Kidney epithelial cell (primary cell): Measurements from ENCODE around the gene GPR17. TPM values are rescaled to one million over a fixed set of nuclear protein-coding genes. Genes with fewer than 3 reads are reported as not detected.

ENCODE experiments used
- DNase-seq: peaks from one replicate; pipeline ENCODE4 v3.0.0-alpha.2; 2010; ENCODE audit warnings: low read depth
- H3K27me3 ChIP-seq: 2 replicates; pipeline ENCODE4 v1.6.0; 2011; ENCODE audit warnings: low read length; ENCODE audit not compliant: control insufficient read depth, insufficient read depth
- H3K36me3 ChIP-seq: 2 replicates; pipeline ENCODE4 v1.5.1; 2011; ENCODE audit warnings: low read length; ENCODE audit not compliant: control insufficient read depth, insufficient read depth
- H3K4me3 ChIP-seq: 2 replicates; pipeline ENCODE4 v1.5.1; 2011; ENCODE audit warnings: low read depth, mild to moderate bottlenecking, control low read depth, low read length
- total RNA-seq: library from RNA; depleted of rRNA; stranded (reverse); fragments of >200 nt; gene quantifications from 2 replicates; pipeline ENCODE4 v1.2.3, GENCODE V29; 2015
- TF ChIP-seq, protein P1 (sequence below): IDR thresholded peaks from 2 replicates; pipeline ENCODE4 v1.5.1; 2011; ENCODE audit warnings: mild to moderate bottlenecking, moderate library complexity, low read length, control low read depth, inconsistent platforms; ENCODE audit not compliant: insufficient read depth, poor library complexity, severe bottlenecking

Gene GPR17
- total RNA-seq, 1 donor from 2014 or later: not detected

DNA sequence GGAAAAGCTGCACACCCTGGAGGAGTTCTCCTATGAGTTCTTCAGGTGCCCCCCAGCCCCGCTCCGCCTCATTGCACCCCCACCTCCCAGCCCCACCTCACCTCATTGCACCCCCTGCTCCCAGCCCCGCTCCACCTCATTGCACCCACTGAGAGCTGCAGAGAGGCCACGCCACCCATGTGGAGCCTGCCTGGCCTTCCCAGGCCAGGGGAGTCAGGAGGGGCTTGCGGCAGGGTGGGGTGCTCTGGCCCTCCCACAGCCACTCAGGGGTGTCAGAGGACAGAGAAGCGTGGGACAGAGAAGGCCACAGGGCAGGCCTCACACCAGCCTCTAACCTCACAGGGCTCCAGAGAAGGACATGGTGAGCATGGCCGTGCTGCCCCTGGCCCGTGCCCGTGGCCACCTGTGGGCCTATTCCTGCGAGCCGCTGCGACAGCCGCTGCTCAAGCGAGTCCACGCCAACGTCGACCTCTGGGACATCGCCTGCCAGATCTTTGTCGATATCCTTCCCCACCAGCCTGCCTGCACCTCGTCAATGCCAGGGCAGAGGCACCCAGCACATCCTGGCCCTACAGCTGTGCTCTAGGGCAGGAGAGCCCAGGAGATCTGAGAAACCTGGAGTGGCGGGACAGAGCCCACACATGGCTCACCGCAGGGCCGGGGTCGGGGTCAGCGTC lies 15.0 kb upstream of the GPR17 start:
- Histone ChIP-seq H3K4me3 (no peak overlapping the region), H3K36me3 (no peaks in the 10 kb centered on the region), H3K27me3 (no peaks in the 10 kb centered on the region)
- DNase-seq: no peak
- TF ChIP-seq, protein P1, sequence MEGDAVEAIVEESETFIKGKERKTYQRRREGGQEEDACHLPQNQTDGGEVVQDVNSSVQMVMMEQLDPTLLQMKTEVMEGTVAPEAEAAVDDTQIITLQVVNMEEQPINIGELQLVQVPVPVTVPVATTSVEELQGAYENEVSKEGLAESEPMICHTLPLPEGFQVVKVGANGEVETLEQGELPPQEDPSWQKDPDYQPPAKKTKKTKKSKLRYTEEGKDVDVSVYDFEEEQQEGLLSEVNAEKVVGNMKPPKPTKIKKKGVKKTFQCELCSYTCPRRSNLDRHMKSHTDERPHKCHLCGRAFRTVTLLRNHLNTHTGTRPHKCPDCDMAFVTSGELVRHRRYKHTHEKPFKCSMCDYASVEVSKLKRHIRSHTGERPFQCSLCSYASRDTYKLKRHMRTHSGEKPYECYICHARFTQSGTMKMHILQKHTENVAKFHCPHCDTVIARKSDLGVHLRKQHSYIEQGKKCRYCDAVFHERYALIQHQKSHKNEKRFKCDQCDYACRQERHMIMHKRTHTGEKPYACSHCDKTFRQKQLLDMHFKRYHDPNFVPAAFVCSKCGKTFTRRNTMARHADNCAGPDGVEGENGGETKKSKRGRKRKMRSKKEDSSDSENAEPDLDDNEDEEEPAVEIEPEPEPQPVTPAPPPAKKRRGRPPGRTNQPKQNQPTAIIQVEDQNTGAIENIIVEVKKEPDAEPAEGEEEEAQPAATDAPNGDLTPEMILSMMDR: no peak

DNA sequence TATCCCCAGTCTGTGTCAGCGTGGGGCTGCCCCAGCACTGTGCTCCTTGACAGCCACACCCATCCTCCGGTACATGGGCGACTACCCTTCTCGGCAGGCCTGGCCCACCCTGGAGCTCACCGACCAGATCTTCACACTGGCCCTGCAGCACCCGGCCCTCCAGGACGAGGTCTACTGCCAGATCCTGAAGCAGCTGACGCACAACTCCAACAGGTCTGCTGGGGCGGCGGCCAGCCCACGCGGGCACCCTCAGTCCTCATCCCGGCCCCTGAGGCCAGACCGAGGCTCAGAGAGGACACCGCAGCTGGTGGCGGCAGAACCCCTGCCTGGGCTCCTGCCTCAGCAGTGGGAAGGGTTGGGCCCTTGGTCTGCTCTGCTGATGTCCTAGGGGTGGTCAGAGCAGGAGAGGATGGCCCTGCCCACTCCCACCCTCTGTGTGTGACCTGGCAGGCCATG lies 14.4 kb upstream of the GPR17 start:
- Histone ChIP-seq H3K4me3 (no peak overlapping the region), H3K36me3 (no peaks in the 10 kb centered on the region), H3K27me3 (no peaks in the 10 kb centered on the region)
- TF ChIP-seq, protein P1: no peak
- DNase-seq: no peak

DNA sequence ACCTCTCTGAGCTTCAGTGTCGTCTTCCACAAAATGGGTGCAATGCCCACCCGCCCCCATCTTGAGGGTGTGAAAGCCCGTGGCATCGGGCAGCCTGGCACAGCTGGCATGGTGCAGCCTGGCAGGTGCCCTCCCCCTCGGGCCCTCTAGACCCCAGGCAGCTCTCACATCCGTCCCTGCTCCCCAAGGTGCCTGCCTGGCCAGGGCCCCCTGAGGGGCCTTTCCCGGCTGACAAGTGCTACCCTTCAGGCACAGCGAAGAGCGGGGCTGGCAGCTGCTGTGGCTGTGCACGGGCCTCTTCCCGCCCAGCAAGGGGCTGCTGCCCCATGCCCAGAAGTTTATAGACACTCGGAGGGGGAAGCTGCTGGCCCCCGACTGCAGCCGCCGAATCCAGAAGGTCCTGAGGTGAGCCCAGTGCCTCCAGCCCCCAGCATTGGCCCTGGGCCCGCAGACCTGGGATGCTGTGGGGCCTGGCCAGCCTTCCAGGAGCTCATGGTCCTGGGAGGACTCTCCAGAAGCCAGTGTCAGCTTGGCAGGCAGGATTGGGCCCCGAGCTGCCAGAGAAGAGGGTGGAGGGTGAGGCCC lies 13.9 kb upstream of the GPR17 start:
- no peaks in the 10 kb centered on the region for H3K36me3 ChIP-seq
- TF ChIP-seq, protein P1: no peak
- no peak for DNase-seq
- H3K4me3 ChIP-seq: no peak overlapping the region
- no peaks in the 10 kb centered on the region for H3K27me3 ChIP-seq

DNA sequence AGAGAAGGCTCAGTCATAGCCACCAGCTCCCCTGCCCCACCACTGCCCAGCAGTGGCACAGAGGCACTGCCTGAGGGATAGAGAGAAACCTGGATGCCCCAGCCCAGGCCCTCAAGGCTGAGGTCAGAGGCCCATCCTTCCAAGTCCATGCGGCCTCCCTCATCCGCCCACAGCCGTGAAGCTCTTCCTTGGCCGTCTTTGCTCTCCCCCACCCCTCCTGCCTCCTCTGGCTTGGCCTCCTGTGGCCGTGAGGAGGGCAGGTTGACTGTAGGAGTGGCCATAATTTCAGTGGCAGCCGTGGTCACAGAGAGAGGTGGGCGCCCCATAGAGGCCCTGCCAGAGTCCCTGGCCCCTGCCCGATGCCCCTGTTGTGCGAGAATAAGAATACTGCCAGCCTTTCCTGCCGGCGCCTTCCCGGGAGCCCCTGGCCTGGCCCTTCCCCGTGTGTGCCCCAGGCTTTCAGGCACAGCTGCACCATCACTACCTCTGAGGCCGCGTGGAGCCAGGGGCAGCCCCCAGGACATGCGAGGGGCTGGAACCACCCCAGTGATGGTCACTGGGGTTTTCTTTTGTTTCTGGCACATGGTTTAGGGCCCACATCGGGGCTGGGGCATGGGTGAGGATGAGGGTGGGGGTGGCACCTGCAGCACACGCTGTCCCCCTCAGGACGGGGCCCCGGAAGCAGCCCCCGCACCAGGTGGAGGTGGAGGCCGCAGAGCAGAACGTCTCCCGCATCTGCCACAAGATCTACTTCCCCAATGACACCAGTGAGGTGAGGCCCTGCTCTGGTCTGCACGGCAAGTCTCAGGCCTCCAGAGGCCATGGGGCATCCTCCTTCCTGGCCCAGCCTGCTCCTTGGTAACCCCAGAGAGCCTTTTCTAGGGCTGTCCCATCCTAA lies 13.1 kb upstream of the GPR17 start:
- no peak overlapping the region for H3K4me3 ChIP-seq
- H3K27me3 ChIP-seq: no peaks in the 10 kb centered on the region
- TF ChIP-seq, protein P1: no peak
- DNase-seq: no peak
- no peaks in the 10 kb centered on the region for H3K36me3 ChIP-seq

DNA sequence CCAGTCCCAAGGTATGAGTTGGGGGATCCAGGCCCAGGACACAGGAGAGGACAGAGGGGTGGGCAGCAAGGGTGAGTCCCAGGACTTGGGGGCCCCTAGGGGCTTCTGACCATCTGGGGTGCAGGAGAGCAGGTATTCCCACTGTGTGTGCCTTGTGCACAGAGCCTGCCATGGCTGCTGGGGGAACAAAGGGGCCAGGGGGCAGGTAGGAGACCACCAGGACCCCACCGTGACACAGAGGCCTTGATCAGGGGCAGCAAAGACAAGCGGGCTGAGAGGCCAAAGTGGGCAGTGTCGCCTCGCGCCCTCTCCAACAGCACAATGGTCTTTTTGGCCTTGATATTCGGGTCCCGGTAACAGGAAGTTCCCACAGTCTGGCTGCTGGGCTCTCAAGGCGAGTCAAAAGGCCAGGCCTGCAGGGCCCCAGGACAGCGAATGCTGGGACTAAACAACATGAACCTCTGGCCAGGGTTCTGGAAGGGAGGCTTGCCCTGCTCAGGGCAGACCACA lies 12.3 kb upstream of the GPR17 start:
- Histone ChIP-seq H3K4me3 (no peak overlapping the region), H3K27me3 (no peaks in the 10 kb centered on the region), H3K36me3 (no peaks in the 10 kb centered on the region)
- TF ChIP-seq, protein P1: no peak
- no peak for DNase-seq
